OCI-LY7 (cell line): ENCODE measurements around the gene TRIM49.
"Not testable (repeated sequence)": the region's sequence is repeated elsewhere in the genome, so short reads cannot be mapped to it uniquely, and the experiment has no call there.

Experiments
- CTCF ChIP-seq: fragments of 200-600 bp; sonication (generic); conservative IDR thresholded peaks from 2 replicates; pipeline ENCODE4 v1.5.1; 2014; ENCODE audit warnings: mild to moderate bottlenecking, antibody characterized with exemption, low read length, moderate library complexity, mixed read lengths
- EZH2phosphoT487 ChIP-seq: fragments of 200-600 bp; sonication (generic); IDR thresholded peaks from 2 replicates; pipeline ENCODE4 v1.6.1; 2018; ENCODE audit warnings: low read depth, borderline replicate concordance, mild to moderate bottlenecking, mixed run types, antibody characterized with exemption, low read length, moderate library complexity, mixed read lengths

DNA sequence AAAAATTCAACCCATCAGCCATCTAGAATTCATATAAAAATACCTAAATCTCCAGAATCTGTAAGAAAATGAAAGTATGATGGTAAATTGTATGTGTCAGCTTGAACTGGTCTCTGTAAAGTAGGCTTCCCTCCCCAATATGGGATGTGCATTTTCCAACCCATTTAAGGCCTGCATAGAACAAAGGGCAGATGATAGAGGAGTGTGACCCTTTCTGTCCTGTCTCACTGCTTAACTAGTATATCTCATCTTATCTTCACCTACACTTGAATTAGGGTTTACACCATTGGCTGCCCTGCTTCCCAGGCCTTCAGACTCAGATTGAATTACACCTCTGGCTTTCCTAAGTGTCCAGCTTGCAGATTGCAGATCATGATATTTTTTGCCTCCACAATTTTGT is 57.6 kb downstream of the TRIM49 start:
- TF ChIP-seq CTCF, EZH2phosphoT487: not testable (repeated sequence)
